Activated CD8-positive, alpha-beta memory T cell treated with anti-CD3 and anti-CD28 coated beads for 36 hours (primary cell): ENCODE data around the gene CCDC127. TPM values are rescaled to one million over a fixed set of nuclear protein-coding genes. Genes with fewer than 3 reads are reported as not detected.
"Not testable (repeated sequence)": the region's sequence is repeated elsewhere in the genome, so short reads cannot be mapped to it uniquely, and the experiment has no call there.

Experiments used
- CTCF ChIA-PET: fragments of 350-600 bp; sonication (Branson Sonifier 250); formaldehyde crosslinking; loops from one replicate; lab custom pipeline; 2021; ENCODE audit warnings: antibody characterized with exemption; lab: Charles Lee
- POLR2A ChIA-PET: fragments of 350-600 bp; sonication (Branson Sonifier 250); formaldehyde crosslinking; loops from one replicate; lab custom pipeline; 2021; ENCODE audit warnings: antibody characterized with exemption; lab: Charles Lee
- total RNA-seq, 2 experiments: library from RNA; stranded (reverse); gene quantifications; one replicate each; pipeline ENCODE4 v1.2.3, GENCODE V29; 2021

CCDC127 gene
- total RNA-seq, 2 experiments from 2014 or later: 6.8 to 7.3 TPM

DNA sequence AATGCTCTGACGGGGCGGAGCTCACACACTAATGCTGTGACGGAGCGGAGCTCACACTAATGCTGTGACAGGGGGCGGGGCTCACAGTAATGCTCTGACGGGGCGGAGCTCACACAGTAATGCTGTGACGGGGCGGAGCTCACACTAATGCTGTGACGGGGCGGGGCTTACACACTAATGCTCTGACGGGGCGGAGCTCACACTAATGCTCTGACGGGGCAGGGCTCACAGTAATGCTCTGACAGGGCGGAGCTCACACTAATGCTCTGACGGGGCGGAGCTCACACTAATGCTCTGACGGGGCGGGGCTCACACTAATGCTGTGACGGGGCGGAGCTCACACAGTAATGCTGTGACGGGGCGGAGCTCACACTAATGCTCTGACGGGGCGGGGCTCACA is 53.2 kb downstream of the CCDC127 start:
- POLR2A ChIA-PET, CTCF ChIA-PET: not testable (repeated sequence)

DNA sequence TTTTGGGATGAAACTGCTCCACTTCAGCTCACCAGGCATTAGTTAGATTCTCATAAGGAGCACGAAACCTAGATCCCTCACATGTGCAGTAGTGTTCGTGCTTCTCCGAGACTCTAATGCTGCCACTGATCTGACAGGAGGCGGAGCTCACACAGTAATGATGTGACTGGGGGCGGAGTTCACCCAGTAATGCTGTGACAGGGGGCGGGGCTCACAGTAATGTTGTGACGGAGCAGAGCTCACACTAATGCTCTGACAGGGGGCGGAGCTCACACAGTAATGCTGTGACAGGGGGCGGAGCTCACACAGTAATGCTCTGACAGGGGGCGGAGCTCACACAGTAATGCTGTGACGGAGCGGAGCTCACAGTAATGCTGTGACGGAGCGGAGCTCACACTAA is 53.7 kb downstream of the CCDC127 start:
- POLR2A ChIA-PET: no interaction called here
- CTCF ChIA-PET: no interaction called here

DNA sequence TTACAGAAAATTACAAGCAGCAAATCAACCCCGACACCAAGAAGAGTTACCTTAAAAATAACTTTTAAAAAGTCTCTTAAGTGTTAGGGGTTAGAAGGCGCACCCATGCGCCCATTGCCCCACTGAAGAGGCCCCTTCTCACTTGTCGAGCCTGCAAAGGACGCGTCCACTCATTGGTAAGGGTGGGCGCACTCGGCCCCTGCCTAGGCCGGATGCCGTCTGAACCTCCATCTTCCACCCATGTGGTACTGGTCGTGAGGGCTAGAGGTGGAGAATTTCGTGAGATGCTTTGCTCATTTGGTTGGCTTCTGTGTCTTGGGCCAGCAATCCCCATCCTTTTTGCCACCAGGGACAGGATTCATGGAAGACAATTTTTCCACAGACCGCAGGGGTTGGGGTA is 54.1 kb downstream of the CCDC127 start:
- CTCF ChIA-PET: no interaction called here
- POLR2A ChIA-PET: no interaction called here

- ChIA-PET CTCF (no interaction called here), POLR2A (no interaction called here)
Observed at GRCh38 chr5:163338-163620, 54.7 kb downstream of the CCDC127 start.

DNA sequence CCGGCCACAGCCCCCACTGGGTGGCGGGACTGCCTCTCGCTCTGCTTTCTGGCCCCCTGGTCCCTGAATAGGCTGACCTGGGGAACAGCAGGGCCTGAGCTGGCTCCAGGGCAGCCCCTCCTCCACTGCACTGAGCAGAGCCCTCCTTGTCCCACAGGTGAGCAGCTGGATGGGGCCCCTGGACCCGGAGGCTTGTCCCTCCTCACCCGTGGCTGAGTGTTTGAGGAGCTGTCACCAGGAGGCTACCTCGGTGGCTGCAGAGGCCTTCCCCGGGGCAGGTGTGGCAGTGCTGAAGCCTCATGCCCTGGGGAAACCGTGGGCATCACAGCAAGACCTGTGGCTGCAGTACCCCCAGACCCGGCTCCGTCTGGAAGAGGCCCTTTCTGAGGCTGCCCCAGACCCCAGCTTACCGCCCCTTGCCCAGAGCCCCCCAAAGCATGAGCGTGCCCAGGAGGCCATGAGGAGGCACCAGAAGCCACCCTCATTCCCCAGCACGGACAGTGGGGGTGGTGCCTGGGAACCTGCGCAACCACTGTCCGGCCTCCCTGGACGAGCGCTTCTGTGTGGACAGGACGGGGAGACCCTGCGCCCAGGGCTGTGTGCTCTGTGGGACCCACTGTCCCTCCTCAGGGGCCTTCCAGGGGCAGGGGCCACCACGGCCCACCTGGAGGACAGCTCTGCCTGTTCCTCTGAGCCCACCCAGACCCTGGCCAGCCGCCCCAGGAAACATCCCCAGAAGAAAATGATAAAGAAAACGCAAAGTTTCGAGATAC is 55.2 kb downstream of the CCDC127 start:
- POLR2A ChIA-PET: no interaction called here
- CTCF ChIA-PET: no interaction called here

GRCh38 chr5:162190-162564 is 55.8 kb downstream of the CCDC127 start:
- POLR2A ChIA-PET: no interaction called here

DNA sequence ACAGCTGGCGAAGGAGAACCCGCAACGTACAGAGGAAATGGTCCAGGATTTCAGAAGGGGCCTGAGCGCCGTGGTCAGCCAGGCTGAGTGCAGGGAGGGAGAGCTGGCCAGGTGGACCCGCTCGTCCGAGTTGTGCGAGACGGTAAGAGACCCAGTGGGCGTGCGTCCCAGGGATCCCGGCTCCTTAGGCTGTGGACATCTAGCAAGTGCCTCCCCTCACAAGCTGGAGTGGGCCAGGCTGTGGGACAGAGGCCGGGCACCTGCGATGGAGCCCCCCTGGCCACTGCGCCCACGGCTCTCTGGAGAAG is 56.2 kb downstream of the CCDC127 start:
- CTCF ChIA-PET: no interaction called here
- POLR2A ChIA-PET: no interaction called here

More at GRCh38 chr5:162190-162564, 55.8 kb downstream of the CCDC127 start:
- CTCF ChIA-PET: no interaction called here

GRCh38 chr5:160921-161802 is 56.8 kb downstream of the CCDC127 start:
- ChIA-PET CTCF (no interaction called here), POLR2A (no interaction called here)

GRCh38 chr5:160173-160510 is 57.8 kb downstream of the CCDC127 start:
- CTCF ChIA-PET: no interaction called here

DNA sequence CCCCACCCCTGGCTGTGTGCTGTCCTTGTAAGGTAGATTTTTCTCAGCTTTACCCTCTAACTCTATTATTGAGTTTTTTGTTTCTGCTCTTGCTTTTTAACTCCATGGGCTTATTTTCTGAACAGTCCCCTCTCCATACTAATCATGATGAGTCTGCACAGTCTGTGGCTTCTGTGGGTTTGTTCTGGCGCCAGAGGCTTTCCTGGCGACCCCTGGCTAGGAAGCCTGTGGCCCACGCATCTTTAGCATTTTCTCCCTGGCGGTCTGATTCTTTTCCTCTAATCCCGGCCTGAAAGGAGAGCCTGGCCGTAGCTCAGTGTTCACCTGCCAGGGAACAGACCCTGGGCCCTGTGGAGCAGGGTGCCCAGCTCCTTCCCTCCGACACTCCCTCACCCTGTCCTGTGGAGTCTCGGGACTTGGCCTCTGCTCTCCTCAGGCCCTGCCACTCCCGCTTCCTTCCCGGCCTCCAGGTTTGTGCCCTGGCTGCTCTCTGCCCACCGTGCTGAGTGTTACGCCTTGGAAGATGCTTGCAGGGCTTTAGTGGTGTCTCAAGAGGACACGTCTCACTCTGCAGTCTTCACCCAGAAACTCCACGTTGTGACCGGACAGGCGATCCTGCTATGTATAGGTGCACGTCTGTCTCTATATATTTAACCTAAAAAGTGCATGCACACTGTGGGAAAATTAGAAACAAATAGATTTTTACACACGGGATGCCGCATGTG is 58.3 kb downstream of the CCDC127 start:
- CTCF ChIA-PET: no interaction called here
- POLR2A ChIA-PET: no interaction called here

More at GRCh38 chr5:160173-160510, 57.8 kb downstream of the CCDC127 start:
- POLR2A ChIA-PET: no interaction called here

- CTCF ChIA-PET: no interaction called here
Observed at GRCh38 chr5:158807-159447, 59.0 kb downstream of the CCDC127 start.

DNA sequence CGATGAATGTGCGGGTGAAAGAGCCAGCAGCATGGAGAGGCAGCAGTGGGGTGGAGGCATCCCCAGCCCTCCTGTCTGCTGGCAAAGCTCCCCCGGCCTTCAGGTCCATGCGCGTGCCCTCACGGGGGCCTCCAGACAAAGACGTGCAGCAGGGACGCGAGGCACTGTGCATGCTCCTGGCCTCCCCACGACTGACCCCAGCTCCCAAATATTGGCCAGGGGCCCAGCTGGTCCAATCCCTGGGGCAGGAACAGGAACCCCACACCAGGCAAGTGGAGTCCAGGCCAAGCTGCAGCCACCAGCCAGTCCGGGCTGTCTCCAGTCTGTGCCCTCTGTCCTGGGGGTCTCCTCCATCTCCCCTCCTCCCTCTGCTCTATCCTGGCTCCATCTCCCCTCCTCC is 60.2 kb downstream of the CCDC127 start:
- ChIA-PET POLR2A (no interaction called here), CTCF (no interaction called here)

More at GRCh38 chr5:158807-159447, 59.0 kb downstream of the CCDC127 start:
- POLR2A ChIA-PET: no interaction called here

GRCh38 chr5:157126-157715 is 60.7 kb downstream of the CCDC127 start:
- CTCF ChIA-PET: no interaction called here

GRCh38 chr5:156411-157072 is 61.4 kb downstream of the CCDC127 start:
- ChIA-PET POLR2A (no interaction called here), CTCF (no interaction called here)

More at GRCh38 chr5:157126-157715, 60.7 kb downstream of the CCDC127 start:
- POLR2A ChIA-PET: no interaction called here

GRCh38 chr5:155651-156410 is 62.1 kb downstream of the CCDC127 start:
- POLR2A ChIA-PET: no interaction called here
- CTCF ChIA-PET: no interaction called here

GRCh38 chr5:154826-155225 is 63.1 kb downstream of the CCDC127 start:
- ChIA-PET CTCF (interaction anchor here (0.8 to 1.6 kb wide), 2 partner anchors 10 to 109 kb away, joined by 3 read pairs; no protein-coding TSS in a partner anchor), POLR2A (no interaction called here)

DNA sequence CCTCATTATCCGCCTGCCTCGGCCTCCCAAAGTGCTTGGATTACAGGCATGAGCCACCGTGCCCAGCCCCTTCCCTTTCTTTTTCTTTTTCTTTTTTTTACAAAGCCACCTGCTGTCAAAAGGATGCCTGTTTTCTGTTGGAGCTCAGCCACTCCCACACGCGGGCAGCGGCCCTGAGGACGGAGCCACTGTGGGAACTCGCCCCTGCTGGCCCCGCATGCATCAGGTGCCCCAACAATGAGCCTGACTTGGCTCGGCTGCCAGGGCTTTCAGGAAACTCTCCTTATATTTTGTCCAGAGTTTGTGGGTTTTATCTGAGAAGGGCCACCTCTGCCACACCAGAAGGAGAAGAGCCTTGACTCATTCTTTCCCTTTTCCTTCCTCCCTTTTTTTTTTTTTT is 63.7 kb downstream of the CCDC127 start:
- ChIA-PET CTCF (interaction anchor here (0.8 to 1.6 kb wide), 2 partner anchors 9 to 108 kb away, joined by 3 read pairs; no protein-coding TSS in a partner anchor), POLR2A (no interaction called here)

- POLR2A ChIA-PET: no interaction called here
- CTCF ChIA-PET: no interaction called here
Observed at GRCh38 chr5:153256-153655, 64.7 kb downstream of the CCDC127 start.
